Body of pancreas (tissue), 4 donors: ENCODE results near the gene SLCO1A2.

ENCODE experiments used
- CTCF ChIP-seq, 7 experiments: fragments of 450-650 bp in 4 of 7; fragments of 200-600 bp in 3 of 7; sonication (generic) in 3 of 7; IDR thresholded peaks; one replicate each; pipeline ENCODE4 v1.5.1; 2016 to 2019; ENCODE audit warnings: antibody characterized with exemption in 7 of 7
- POLR2A ChIP-seq, 3 donors: fragments of 450-650 bp; IDR thresholded peaks; one replicate each; pipeline ENCODE4 v1.6.1; 2016; ENCODE audit warnings: antibody characterized with exemption in 3 of 3, mild to moderate bottlenecking in 2 of 3

GRCh38 chr12:21323736-21324135 is 11.0 kb downstream of the SLCO1A2 start:
- TF ChIP-seq CTCF (IDR thresholded peaks at IDR 0.05) (no peak), POLR2A (IDR thresholded peaks at IDR 0.05) (no peak)
